ENCODE data around the gene KYAT1.
"Not testable (repeated sequence)": the region's sequence is repeated elsewhere in the genome, so short reads cannot be mapped to it uniquely, and the experiment has no call there.

KYAT1 gene

GRCh38 chr9:128858476-128858875 lies 23.3 kb downstream of the KYAT1 start:
- H3K36me3 ChIP-seq (ENCODE audit: insufficient read depth, low read length); H3K4me3 ChIP-seq (ENCODE audit: low read length); H3K4me1 ChIP-seq (ENCODE audit: insufficient read depth, low read length): not testable (repeated sequence)

DNA sequence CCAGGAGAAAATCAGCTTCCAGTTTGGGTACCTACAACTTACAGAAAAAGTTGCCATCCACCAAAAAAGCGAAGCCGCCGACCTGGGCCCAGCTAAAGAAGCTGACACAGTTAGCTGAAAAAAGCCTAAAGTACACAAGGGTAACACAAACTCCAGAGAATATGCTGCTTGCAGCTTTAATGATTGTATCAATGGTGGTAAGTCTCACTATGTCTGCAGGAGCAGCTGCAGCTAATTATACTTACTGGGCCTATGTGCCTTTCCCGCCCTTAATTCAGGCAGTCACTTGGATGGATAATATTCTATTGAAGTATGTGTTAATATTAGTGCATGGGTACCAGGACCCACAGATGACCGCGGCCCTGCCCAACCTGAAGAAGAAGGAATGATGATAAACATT lies 27.3 kb downstream of the KYAT1 start:
- not testable (repeated sequence) for H2AFZ ChIP-seq (ENCODE audit: low read depth, low read length); H3K9me3 ChIP-seq (ENCODE audit: low read length); H3K4me1 ChIP-seq (ENCODE audit: insufficient read depth, low read length); H3K27me3 ChIP-seq (ENCODE audit: insufficient read depth, low read length); H3K4me3 ChIP-seq (ENCODE audit: low read length); H3K36me3 ChIP-seq (ENCODE audit: insufficient read depth, low read length)

More at GRCh38 chr9:128858476-128858875, 23.3 kb downstream of the KYAT1 start:
- H3K9me3 ChIP-seq (ENCODE audit: low read length); H2AFZ ChIP-seq (ENCODE audit: low read depth, low read length); H3K27me3 ChIP-seq (ENCODE audit: insufficient read depth, low read length): not testable (repeated sequence)

GRCh38 chr9:128852646-128853045 lies 29.1 kb downstream of the KYAT1 start:
- not testable (repeated sequence) for H3K27me3 ChIP-seq (ENCODE audit: insufficient read depth, low read length); H3K9me3 ChIP-seq (ENCODE audit: low read length); H3K4me3 ChIP-seq (ENCODE audit: low read length); H3K4me1 ChIP-seq (ENCODE audit: insufficient read depth, low read length); H3K36me3 ChIP-seq (ENCODE audit: insufficient read depth, low read length); H2AFZ ChIP-seq (ENCODE audit: low read depth, low read length)

DNA sequence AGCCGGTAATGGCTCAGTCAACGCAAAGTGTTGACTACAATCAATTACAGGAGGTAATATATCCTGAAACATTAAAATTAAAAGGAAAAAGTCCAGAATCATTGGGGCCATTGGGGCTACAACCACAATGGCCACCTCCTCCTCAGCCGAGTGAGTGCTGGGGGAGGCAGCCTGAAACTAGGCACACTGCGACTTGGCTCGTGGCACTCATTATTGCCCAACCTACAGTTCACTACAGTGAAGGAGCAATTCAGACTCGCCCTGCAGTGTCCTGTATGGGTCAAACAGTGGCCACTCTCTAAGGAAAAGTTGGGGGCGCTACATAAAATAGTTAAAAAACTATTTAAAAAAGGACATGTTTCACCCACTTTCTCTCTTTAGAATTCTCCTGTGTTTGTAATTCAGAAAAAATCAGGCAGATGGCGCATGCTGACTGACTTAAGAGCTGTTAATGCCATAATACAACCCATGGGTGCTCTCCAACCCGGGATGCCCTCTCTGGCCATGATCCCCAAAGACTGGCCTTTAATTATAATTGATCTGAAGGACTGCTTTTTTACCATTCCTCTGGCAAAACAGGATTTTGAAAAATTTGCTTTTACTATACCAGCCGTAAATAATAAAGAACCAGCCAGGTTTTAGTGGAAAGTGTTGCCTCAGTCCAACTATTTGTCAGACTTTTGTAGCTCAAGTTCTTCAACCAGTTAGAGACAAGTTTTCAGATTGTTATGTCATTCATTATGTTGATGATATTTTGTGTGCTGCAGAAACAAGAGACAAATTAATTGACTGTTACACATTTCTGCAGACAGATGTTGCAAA lies 29.8 kb downstream of the KYAT1 start:
- not testable (repeated sequence) for H3K4me3 ChIP-seq (ENCODE audit: low read length); H2AFZ ChIP-seq (ENCODE audit: low read depth, low read length); H3K4me1 ChIP-seq (ENCODE audit: insufficient read depth, low read length); H3K27me3 ChIP-seq (ENCODE audit: insufficient read depth, low read length); H3K36me3 ChIP-seq (ENCODE audit: insufficient read depth, low read length); H3K9me3 ChIP-seq (ENCODE audit: low read length)

DNA sequence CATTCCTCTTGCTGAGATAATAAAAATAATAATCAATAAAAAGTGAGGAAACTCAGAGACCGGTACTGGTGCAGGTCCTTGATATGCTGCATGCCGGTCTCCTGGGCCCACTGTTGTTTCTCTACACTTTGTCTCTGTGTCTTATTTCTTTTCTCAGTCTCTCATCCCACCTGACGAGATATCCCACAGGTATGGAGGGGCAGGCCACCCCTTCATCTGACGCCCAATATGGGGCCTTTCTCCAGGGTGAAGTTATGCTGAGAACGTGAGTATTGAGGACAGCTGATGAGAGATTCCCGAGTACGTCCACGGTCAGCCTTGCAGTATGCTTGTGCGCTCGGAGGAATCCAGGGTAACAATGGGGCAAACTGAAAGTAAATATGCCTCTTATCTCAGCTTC lies 30.7 kb downstream of the KYAT1 start:
- not testable (repeated sequence) for H3K36me3 ChIP-seq (ENCODE audit: insufficient read depth, low read length); H3K9me3 ChIP-seq (ENCODE audit: low read length); H3K27me3 ChIP-seq (ENCODE audit: insufficient read depth, low read length); H3K4me3 ChIP-seq (ENCODE audit: low read length); H2AFZ ChIP-seq (ENCODE audit: low read depth, low read length); H3K4me1 ChIP-seq (ENCODE audit: insufficient read depth, low read length)

GRCh38 chr9:128847803-128848202 lies 33.9 kb downstream of the KYAT1 start:
- Histone ChIP-seq H3K36me3 (ENCODE audit: insufficient read depth, low read length) (no peaks in the 10 kb centered on the region), H2AFZ (ENCODE audit: low read depth, low read length) (no peak overlapping the region), H3K27me3 (ENCODE audit: insufficient read depth, low read length) (no peaks in the 10 kb centered on the region), H3K9me3 (ENCODE audit: low read length) (peaks cover 3% of the 10 kb centered on the region), H3K4me1 (ENCODE audit: insufficient read depth, low read length) (no peaks in the 10 kb centered on the region), H3K4me3 (ENCODE audit: low read length) (no peak overlapping the region)

- Histone ChIP-seq H3K4me3 (ENCODE audit: low read length) (no peak overlapping the region), H2AFZ (ENCODE audit: low read depth, low read length) (no peak overlapping the region), H3K4me1 (ENCODE audit: insufficient read depth, low read length) (no peaks in the 10 kb centered on the region)
These were observed 35.1 kb downstream of the KYAT1 start for GRCh38 chr9:128846680-128847030.

GRCh38 chr9:128845186-128845931 lies 36.4 kb downstream of the KYAT1 start:
- Histone ChIP-seq H3K27me3 (ENCODE audit: insufficient read depth, low read length) (no peaks in the 10 kb centered on the region), H3K4me1 (ENCODE audit: insufficient read depth, low read length) (no peaks in the 10 kb centered on the region), H3K36me3 (ENCODE audit: insufficient read depth, low read length) (no peaks in the 10 kb centered on the region), H3K9me3 (ENCODE audit: low read length) (peaks cover 3% of the 10 kb centered on the region), H2AFZ (ENCODE audit: low read depth, low read length) (no peak overlapping the region), H3K4me3 (ENCODE audit: low read length) (no peak overlapping the region)

More at GRCh38 chr9:128846680-128847030, 35.1 kb downstream of the KYAT1 start:
- H3K27me3 ChIP-seq (ENCODE audit: insufficient read depth, low read length), result no peaks in the 10 kb centered on the region
- H3K36me3 ChIP-seq (ENCODE audit: insufficient read depth, low read length), result no peaks in the 10 kb centered on the region
- peaks cover 3% of the 10 kb centered on the region for H3K9me3 ChIP-seq (ENCODE audit: low read length)

GRCh38 chr9:128843171-128843570 lies 38.6 kb downstream of the KYAT1 start:
- not testable (repeated sequence) for H2AFZ ChIP-seq (ENCODE audit: low read depth, low read length); H3K27me3 ChIP-seq (ENCODE audit: insufficient read depth, low read length); H3K9me3 ChIP-seq (ENCODE audit: low read length); H3K36me3 ChIP-seq (ENCODE audit: insufficient read depth, low read length); H3K4me3 ChIP-seq (ENCODE audit: low read length); H3K4me1 ChIP-seq (ENCODE audit: insufficient read depth, low read length)

- H3K27me3 ChIP-seq (ENCODE audit: insufficient read depth, low read length), result no peaks in the 10 kb centered on the region
- no peaks in the 10 kb centered on the region for H3K4me1 ChIP-seq (ENCODE audit: insufficient read depth, low read length)
- no peak overlapping the region for H2AFZ ChIP-seq (ENCODE audit: low read depth, low read length)
- H3K36me3 ChIP-seq (ENCODE audit: insufficient read depth, low read length), result no peaks in the 10 kb centered on the region
- no peak overlapping the region for H3K4me3 ChIP-seq (ENCODE audit: low read length)
- H3K9me3 ChIP-seq (ENCODE audit: low read length), result no peaks in the 10 kb centered on the region
These were observed 39.9 kb downstream of the KYAT1 start for GRCh38 chr9:128841694-128842492.

DNA sequence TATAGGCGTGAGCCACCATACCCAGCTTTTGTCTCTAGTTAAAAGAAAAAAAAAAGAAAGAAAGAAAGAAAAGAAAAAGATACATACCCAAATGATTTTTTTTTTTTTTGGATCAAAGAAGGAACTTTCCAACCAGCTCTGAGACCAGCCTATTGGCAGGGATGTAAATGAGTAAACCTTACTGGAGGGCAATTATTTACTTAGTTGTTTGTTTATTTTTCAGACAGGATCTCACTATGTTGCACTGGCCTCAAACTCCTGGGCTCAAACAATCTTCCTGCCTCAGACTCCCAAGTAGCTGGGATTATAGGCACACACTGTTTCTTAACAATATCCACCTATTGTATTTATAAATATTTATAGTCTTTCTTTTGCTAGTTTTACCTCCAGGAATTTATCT lies 41.2 kb downstream of the KYAT1 start:
- H3K9me3 ChIP-seq (ENCODE audit: low read length), result no peaks in the 10 kb centered on the region

DNA sequence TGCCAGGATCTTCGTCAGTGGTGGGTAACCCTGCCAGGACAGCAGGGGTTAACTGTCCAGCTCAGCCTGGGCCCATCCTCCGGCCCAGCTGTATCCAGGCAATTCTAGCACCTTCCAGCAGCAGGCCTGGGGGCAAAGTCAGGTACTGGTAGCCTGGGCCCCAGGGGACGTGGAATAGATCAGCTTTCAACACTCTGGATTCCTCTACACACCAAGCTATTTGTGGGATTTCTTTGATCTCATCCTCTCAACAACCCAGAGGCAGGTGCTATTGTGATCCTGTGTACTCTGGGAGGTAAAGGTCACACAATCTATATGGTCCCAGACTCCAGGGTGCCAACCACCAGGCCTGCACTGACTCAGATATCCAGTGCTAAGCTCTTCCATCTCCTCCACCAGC lies 43.4 kb downstream of the KYAT1 start:
- H3K9me3 ChIP-seq (ENCODE audit: low read length), result no peaks in the 10 kb centered on the region
- H3K4me1 ChIP-seq (ENCODE audit: insufficient read depth, low read length), result no peaks in the 10 kb centered on the region
- H3K4me3 ChIP-seq (ENCODE audit: low read length), result no peak overlapping the region
- no peaks in the 10 kb centered on the region for H3K27me3 ChIP-seq (ENCODE audit: insufficient read depth, low read length)
- peaks cover 2% of the 10 kb centered on the region for H3K36me3 ChIP-seq (ENCODE audit: insufficient read depth, low read length)
- no peak overlapping the region for H2AFZ ChIP-seq (ENCODE audit: low read depth, low read length)

More for the DNA sequence above, 41.2 kb downstream of the KYAT1 start:
- Histone ChIP-seq H3K4me1 (ENCODE audit: insufficient read depth, low read length) (no peaks in the 10 kb centered on the region), H2AFZ (ENCODE audit: low read depth, low read length) (no peak overlapping the region), H3K4me3 (ENCODE audit: low read length) (no peak overlapping the region), H3K36me3 (ENCODE audit: insufficient read depth, low read length) (peaks cover 2% of the 10 kb centered on the region), H3K27me3 (ENCODE audit: insufficient read depth, low read length) (no peaks in the 10 kb centered on the region)

DNA sequence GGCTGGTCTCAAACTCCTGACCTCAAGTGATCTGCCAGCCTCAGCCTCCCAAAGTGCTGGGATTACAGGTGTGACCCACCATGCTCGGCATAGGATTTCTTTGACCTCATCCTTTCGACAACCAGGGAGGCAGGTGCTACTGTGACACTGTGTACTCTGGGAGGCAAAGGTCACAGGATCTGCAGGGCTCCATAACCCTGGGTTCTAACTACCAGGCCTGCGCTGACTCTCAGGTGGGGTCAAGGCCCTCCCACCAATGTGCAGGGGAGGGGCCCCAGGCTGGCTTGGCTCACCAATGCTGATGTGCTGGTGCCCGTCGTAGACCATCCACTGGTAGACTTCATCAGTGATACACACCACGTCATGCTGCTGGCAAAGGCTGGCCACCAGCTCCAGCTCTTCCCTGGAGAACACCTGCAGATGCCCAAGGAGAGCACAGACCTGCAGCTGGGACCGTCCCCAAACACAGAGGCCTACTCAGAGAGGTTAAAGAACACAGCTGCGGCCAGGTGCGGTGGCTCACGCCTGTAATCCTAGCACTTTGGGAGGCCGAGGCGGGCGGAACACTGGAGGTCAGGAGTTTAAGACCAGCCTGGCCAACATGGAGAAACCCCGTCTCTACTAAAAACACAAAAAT lies 45.1 kb downstream of the KYAT1 start:
- no peaks in the 10 kb centered on the region for H3K27me3 ChIP-seq (ENCODE audit: insufficient read depth, low read length)
- no peak overlapping the region for H3K4me3 ChIP-seq (ENCODE audit: low read length)
- no peaks in the 10 kb centered on the region for H3K4me1 ChIP-seq (ENCODE audit: insufficient read depth, low read length)
- H2AFZ ChIP-seq (ENCODE audit: low read depth, low read length), result no peak overlapping the region
- H3K9me3 ChIP-seq (ENCODE audit: low read length), result no peaks in the 10 kb centered on the region
- peaks cover 2% of the 10 kb centered on the region for H3K36me3 ChIP-seq (ENCODE audit: insufficient read depth, low read length)

All from neuron (in vitro differentiated cells).